Ovary (tissue), 3 donors: ENCODE results near the gene BICC1.

Source experiments
- POLR2A ChIP-seq: fragments of 450-650 bp; IDR thresholded peaks from one replicate; pipeline ENCODE4 v1.6.1; 2017; ENCODE audit warnings: antibody characterized with exemption, mild to moderate bottlenecking, moderate library complexity
- TF ChIP-seq, protein P1 (sequence below), 3 donors: fragments of 450-650 bp in 2 of 3; fragments of 200-600 bp in 1 of 3; IDR thresholded peaks; one replicate each; pipeline versions ENCODE4 v1.5.1 to v1.8.0; 2016 to 2022; ENCODE audit warnings: antibody characterized with exemption in 3 of 3, mild to moderate bottlenecking in 1 of 3
- donor health status: DM: no; HTN: no; CAD: no.

DNA sequence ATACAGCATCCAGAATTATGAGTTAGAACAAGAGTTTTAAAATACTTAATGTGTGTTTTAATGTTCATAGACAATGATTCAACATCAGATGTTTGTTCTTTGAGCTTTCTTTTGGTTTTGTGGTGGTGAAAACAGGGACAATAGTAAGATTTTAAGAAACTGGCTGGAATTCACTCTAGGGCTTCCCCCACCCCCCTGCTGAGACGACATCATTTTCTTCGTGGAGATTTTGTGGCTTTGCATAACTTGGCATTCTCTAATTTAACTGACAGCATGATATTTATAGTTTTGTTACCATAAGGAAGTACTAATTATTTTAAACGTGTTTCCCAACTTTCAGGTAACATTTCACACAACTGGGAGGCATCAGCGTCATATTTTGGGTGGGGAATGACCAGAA lies 184.1 kb downstream of the BICC1 start:
- TF ChIP-seq POLR2A, result no peak
- TF ChIP-seq, protein P1, sequence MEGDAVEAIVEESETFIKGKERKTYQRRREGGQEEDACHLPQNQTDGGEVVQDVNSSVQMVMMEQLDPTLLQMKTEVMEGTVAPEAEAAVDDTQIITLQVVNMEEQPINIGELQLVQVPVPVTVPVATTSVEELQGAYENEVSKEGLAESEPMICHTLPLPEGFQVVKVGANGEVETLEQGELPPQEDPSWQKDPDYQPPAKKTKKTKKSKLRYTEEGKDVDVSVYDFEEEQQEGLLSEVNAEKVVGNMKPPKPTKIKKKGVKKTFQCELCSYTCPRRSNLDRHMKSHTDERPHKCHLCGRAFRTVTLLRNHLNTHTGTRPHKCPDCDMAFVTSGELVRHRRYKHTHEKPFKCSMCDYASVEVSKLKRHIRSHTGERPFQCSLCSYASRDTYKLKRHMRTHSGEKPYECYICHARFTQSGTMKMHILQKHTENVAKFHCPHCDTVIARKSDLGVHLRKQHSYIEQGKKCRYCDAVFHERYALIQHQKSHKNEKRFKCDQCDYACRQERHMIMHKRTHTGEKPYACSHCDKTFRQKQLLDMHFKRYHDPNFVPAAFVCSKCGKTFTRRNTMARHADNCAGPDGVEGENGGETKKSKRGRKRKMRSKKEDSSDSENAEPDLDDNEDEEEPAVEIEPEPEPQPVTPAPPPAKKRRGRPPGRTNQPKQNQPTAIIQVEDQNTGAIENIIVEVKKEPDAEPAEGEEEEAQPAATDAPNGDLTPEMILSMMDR (IDR thresholded peaks at IDR 0.05), result no peak
